H1 (cell line): ENCODE measurements around the gene CDIPT. TPM values are rescaled to one million over a fixed set of nuclear protein-coding genes. Genes with fewer than 3 reads are reported as not detected.

Experiments used
- CTCF ChIA-PET: fragments of 300-600 bp; sonication (Branson Sonifier 250); formaldehyde crosslinking; loops from one replicate; lab custom pipeline; 2021; ENCODE audit not compliant: partially characterized antibody; lab: Charles Lee
- POLR2A ChIA-PET: fragments of 300-600 bp; sonication (Branson Sonifier 250); formaldehyde crosslinking; loops from one replicate; lab custom pipeline; 2021; ENCODE audit warnings: inconsistent platforms; ENCODE audit not compliant: partially characterized antibody; lab: Charles Lee
- DNase-seq, 2 experiments: peaks; one replicate each; pipeline versions ENCODE4 v3.0.0 to v3.0.0-alpha.2; 2010 to 2022; ENCODE audit warnings: low spot score in 2 of 2, low read depth in 1 of 2, mixed read lengths in 1 of 2
- FAIRE-seq: peaks from 2 replicates; lab custom pipeline; 2011; peaks lifted over from hg19 to GRCh38; lab: Jason Lieb, UNC
- H2AFZ ChIP-seq: 2 replicates; pipeline ENCODE4 v1.8.1; 2012; ENCODE audit warnings: low read length, inconsistent platforms
- H2AK5ac ChIP-seq: 2 replicates; pipeline ENCODE4 v1.6.1; 2013; ENCODE audit warnings: low read depth, low read length
- H2BK120ac ChIP-seq: replicated peaks from 2 replicates; pipeline ENCODE3; 2013; ENCODE audit warnings: low read depth, low read length, inconsistent platforms
- H2BK12ac ChIP-seq: 2 replicates; pipeline ENCODE4 v1.6.1; 2013; ENCODE audit warnings: low read depth, low read length
- H2BK15ac ChIP-seq: 2 replicates; pipeline ENCODE4 v1.6.1; 2013; ENCODE audit warnings: low read length
- H2BK20ac ChIP-seq: 2 replicates; pipeline ENCODE4 v1.6.1; 2013; ENCODE audit warnings: low read length
- H2BK5ac ChIP-seq: 2 replicates; pipeline ENCODE4 v1.6.1; 2013; ENCODE audit warnings: low read depth, low read length
- H3K14ac ChIP-seq: 2 replicates; pipeline ENCODE4 v1.6.1; 2013; ENCODE audit warnings: inconsistent platforms; ENCODE audit not compliant: insufficient read length
- H3K18ac ChIP-seq: 2 replicates; pipeline ENCODE4 v1.6.1; 2013; ENCODE audit warnings: low read length; ENCODE audit errors: extremely low read depth
- H3K23ac ChIP-seq: 2 replicates; pipeline ENCODE4 v1.6.1; 2013; ENCODE audit warnings: inconsistent platforms; ENCODE audit not compliant: insufficient read length
- H3K23me2 ChIP-seq: 2 replicates; pipeline ENCODE4 v1.6.1; 2013; ENCODE audit warnings: low read depth, low read length
- H3K27ac ChIP-seq: 2 replicates; pipeline ENCODE4 v1.6.1; 2011; ENCODE audit warnings: low read depth, low read length, inconsistent platforms
- H3K27me3 ChIP-seq, 4 experiments: replicated peaks in 1 of 4; 1 replicate in 1 of 4; 2 replicates in 3 of 4; pipeline versions ENCODE4 v1.6.1 to v1.8.1; 2011 to 2013; ENCODE audit warnings: low read length in 3 of 4, mild to moderate bottlenecking in 3 of 4, inconsistent platforms in 2 of 4, mixed read lengths in 2 of 4, moderate library complexity in 1 of 4; ENCODE audit not compliant: control insufficient read depth in 3 of 4, insufficient read depth in 3 of 4; ENCODE audit errors: extremely low read depth in 1 of 4
- H3K36me3 ChIP-seq, 4 experiments: 2 replicates each; pipeline versions ENCODE4 v1.6.1 to v1.8.1; 2011 to 2013; ENCODE audit warnings: mild to moderate bottlenecking in 4 of 4, low read length in 3 of 4, moderate library complexity in 2 of 4, control low read depth in 1 of 4, inconsistent platforms in 1 of 4; ENCODE audit not compliant: insufficient read depth in 4 of 4, control insufficient read depth in 2 of 4
- H3K4ac ChIP-seq: replicated peaks from 2 replicates; pipeline ENCODE3; 2013; ENCODE audit warnings: low read length, low read depth, mixed read lengths, inconsistent platforms; ENCODE audit not compliant: insufficient read length
- H3K4me1 ChIP-seq, 4 experiments: replicated peaks in 1 of 4; 1 replicate in 1 of 4; 2 replicates in 3 of 4; pipeline versions ENCODE4 v1.6.1 to v1.8.1; 2011 to 2013; ENCODE audit warnings: low read length in 3 of 4, inconsistent platforms in 2 of 4, mixed read lengths in 1 of 4; ENCODE audit not compliant: insufficient read depth in 4 of 4, control insufficient read depth in 3 of 4
- H3K4me2 ChIP-seq, 2 experiments: 2 replicates each; pipeline versions ENCODE4 v1.6.1 to v1.8.1; 2011 to 2013; ENCODE audit warnings: low read depth in 2 of 2, low read length in 2 of 2, control low read depth in 1 of 2, inconsistent platforms in 1 of 2, mild to moderate bottlenecking in 1 of 2; ENCODE audit not compliant: insufficient read depth in 1 of 2
- H3K4me3 ChIP-seq, 4 experiments: fragments of 200-600, 300-600 bp in 1 of 4; sonication (generic), shearing (Covaris generic), sonication (Bioruptor Twin) in 1 of 4; 2 replicates each; pipeline versions ENCODE4 v1.5.1 to v1.8.1; 2011 to 2016; ENCODE audit warnings: low read length in 4 of 4, low read depth in 3 of 4, control low read depth in 2 of 4, inconsistent platforms in 2 of 4, mild to moderate bottlenecking in 2 of 4, mixed read lengths in 1 of 4, moderate library complexity in 1 of 4; ENCODE audit not compliant: insufficient read depth in 2 of 4; ENCODE audit errors: extremely low read depth in 1 of 4
- H3K56ac ChIP-seq: replicated peaks from 2 replicates; pipeline ENCODE3; 2013; ENCODE audit warnings: low read depth, mild to moderate bottlenecking, mixed read lengths, low read length, inconsistent platforms; ENCODE audit not compliant: insufficient read length
- H3K79me1 ChIP-seq: 2 replicates; pipeline ENCODE4 v1.6.1; 2013; ENCODE audit warnings: low read depth, low read length, control low read depth
- H3K79me2 ChIP-seq, 2 experiments: 2 replicates each; pipeline versions ENCODE4 v1.6.1 to v1.8.1; 2012 to 2013; ENCODE audit warnings: low read length in 2 of 2, mild to moderate bottlenecking in 2 of 2, inconsistent platforms in 1 of 2; ENCODE audit not compliant: insufficient read depth in 2 of 2, control insufficient read depth in 1 of 2
- H3K9ac ChIP-seq, 4 experiments: replicated peaks in 1 of 4; 1 replicate in 1 of 4; 2 replicates in 3 of 4; pipeline versions ENCODE4 v1.6.1 to v1.8.1; 2011 to 2013; ENCODE audit warnings: low read depth in 3 of 4, low read length in 3 of 4, control low read depth in 2 of 4, mild to moderate bottlenecking in 2 of 4, moderate library complexity in 2 of 4, inconsistent platforms in 1 of 4; ENCODE audit errors: extremely low read depth in 1 of 4
- H3K9me3 ChIP-seq, 2 experiments: 2 replicates each; pipeline versions ENCODE4 v1.6.1 to v1.8.1; 2012 to 2013; ENCODE audit warnings: mild to moderate bottlenecking in 2 of 2, moderate library complexity in 2 of 2, control low read depth in 1 of 2, inconsistent platforms in 1 of 2, low read depth in 1 of 2, low read length in 1 of 2, mixed read lengths in 1 of 2; ENCODE audit not compliant: insufficient read depth in 2 of 2
- H4K20me1 ChIP-seq, 2 experiments: replicated peaks in 1 of 2; 2 replicates each; pipeline versions ENCODE3 to v1.8.1; 2011 to 2013; ENCODE audit warnings: inconsistent platforms in 2 of 2, low read length in 2 of 2, mild to moderate bottlenecking in 1 of 2; ENCODE audit not compliant: insufficient read depth in 2 of 2, control insufficient read depth in 1 of 2
- H4K5ac ChIP-seq: 2 replicates; pipeline ENCODE4 v1.6.1; 2013; ENCODE audit warnings: low read length, low read depth, mixed read lengths, inconsistent platforms; ENCODE audit not compliant: insufficient read length
- H4K8ac ChIP-seq: 2 replicates; pipeline ENCODE4 v1.8.0; 2013; ENCODE audit warnings: mild to moderate bottlenecking, moderate library complexity, low read length, inconsistent platforms; ENCODE audit not compliant: insufficient read depth; ENCODE audit errors: extremely low read depth
- H4K91ac ChIP-seq: replicated peaks from 2 replicates; pipeline ENCODE3; 2013; ENCODE audit warnings: low read length, mixed read lengths, inconsistent platforms; ENCODE audit not compliant: insufficient read length
- CBX5 ChIP-seq: fragments of 300-800, 300-1000 bp; sonication (generic); IDR thresholded peaks from 2 replicates; pipeline ENCODE4 v1.7.1; 2016; ENCODE audit warnings: antibody characterized with exemption, low read length, low read depth
- CTBP2 ChIP-seq: IDR thresholded peaks from 2 replicates; pipeline ENCODE4 v1.7.0; 2011; ENCODE audit warnings: borderline replicate concordance, mild to moderate bottlenecking, moderate library complexity, mixed read lengths, low read length; ENCODE audit not compliant: insufficient read depth, insufficient read length
- E2F6 ChIP-seq: IDR thresholded peaks from 2 replicates; pipeline ENCODE4 v1.6.1; 2012; ENCODE audit warnings: inconsistent platforms
- KDM4A ChIP-seq: IDR thresholded peaks from one replicate; pipeline ENCODE4 v1.7.1; 2012; ENCODE audit warnings: low read depth, mild to moderate bottlenecking, moderate library complexity, low read length, inconsistent platforms; ENCODE audit not compliant: severe bottlenecking
- PHF8 ChIP-seq: fragments of 200-600 bp; sonication (generic); conservative IDR thresholded peaks from 2 replicates; pipeline ENCODE4 v1.7.1; 2012; ENCODE audit warnings: low read depth, mild to moderate bottlenecking, inconsistent platforms, low read length, moderate library complexity
- RFX5 ChIP-seq: IDR thresholded peaks from 2 replicates; pipeline ENCODE4 v1.6.1; 2011; ENCODE audit warnings: low read depth, low read length, improper control_type of control experiment, borderline replicate concordance
- SAP30 ChIP-seq: fragments of 300-600 bp; sonication (generic); IDR thresholded peaks from 2 replicates; pipeline ENCODE4 v1.7.1; 2012; ENCODE audit warnings: low read length, moderate library complexity, mild to moderate bottlenecking, inconsistent platforms; ENCODE audit not compliant: insufficient read depth, insufficient replicate concordance
- TEAD4 ChIP-seq: IDR thresholded peaks from 2 replicates; pipeline ENCODE4 v1.6.1; 2012; ENCODE audit warnings: low read depth, low read length, inconsistent platforms, mixed read lengths
- ZNF274 ChIP-seq: IDR thresholded peaks from 2 replicates; pipeline ENCODE4 v1.7.0; 2012; ENCODE audit warnings: low read length, borderline replicate concordance; ENCODE audit errors: extremely low read depth
- WGBS, 2 experiments: shearing (Covaris generic) in 1 of 2; methylation state at CpG; one replicate each; pipeline versions ENCODE4 v1.1.6 to v1.1.7; 2013 to 2015; ENCODE audit warnings: low lambda C conversion rate in 2 of 2, mixed read lengths in 2 of 2, inconsistent platforms in 1 of 2, low coverage in 1 of 2, missing lambda C conversion rate in 1 of 2; ENCODE audit not compliant: insufficient replicate concordance in 2 of 2, insufficient coverage in 1 of 2, insufficient read length in 1 of 2; ENCODE audit errors: extremely low coverage in 1 of 2, missing lambda C conversion rate in 1 of 2; 5-methylcytosine and 5-hydroxymethylcytosine counted together
- polyA plus RNA-seq, 7 experiments: library from polyadenylated mRNA; depleted of rRNA in 3 of 7; stranded (reverse) in 5 of 7; unstranded in 2 of 7; fragments of >200 nt in 5 of 7; fragments of 200-250 nt in 2 of 7; gene quantifications; 1 replicate in 5 of 7; 2 replicates in 1 of 7; 4 replicates in 1 of 7; pipeline versions ENCODE4 v1.2.1 to v1.2.3, GENCODE V29; 2011 to 2013; ENCODE audit warnings: missing spikeins in 2 of 7, mixed read lengths in 2 of 7
- total RNA-seq: library from RNA; stranded (reverse); fragmentation: NEBNext Ultra II Directional; extraction: Animal tissue kit (Norgen Biotek cat#: 25700); gene quantifications from 2 replicates; pipeline ENCODE4 v1.2.1, GENCODE V29; 2021

CDIPT gene
- total and polyA plus RNA-seq, 2 of the 8 experiments (the other 6 are each of a cell fraction or from before 2014, with no cell fraction given): 69.2 to 140 TPM

- Histone ChIP-seq H3K18ac (peak overlapping the region; percentile 83), H3K4me1 (peaks cover 0 to 47% (median 36%) of the 10 kb centered on the region in 4 experiments; a peak in 6 of 7 replicates), H2BK12ac (peak overlapping the region; percentile 92; the same call in 1 of the 2 replicates), H3K23ac (no peak overlapping the region), H3K4me3 (peak overlapping the region; percentile 59 to 91 (median 83)), H3K9ac (peak overlapping the region in 3 of 4 experiments; percentile 2 to 23 (median 18); a peak in 3 of 7 replicates), H2AFZ (no peak overlapping the region), H4K20me1 (peaks cover 6 to 10% of the 10 kb centered on the region in 2 experiments), H3K23me2 (peaks cover 27% of the 10 kb centered on the region), H2BK20ac (no peak overlapping the region), H2AK5ac (peak overlapping the region; percentile 40; the same call in 1 of the 2 replicates), H3K4me2 (peak overlapping the region; percentile 91 to 92), H3K79me1 (no peaks in the 10 kb centered on the region; the same call in none of the 2 replicates), H3K14ac (no peak overlapping the region), H2BK120ac (no peak overlapping the region), H3K4ac (peak overlapping the region; percentile 92), H3K79me2 (peaks cover 0 to 29% of the 10 kb centered on the region in 2 experiments; a peak in 2 of 4 replicates), H3K9me3 (no peaks in the 10 kb centered on the region), H2BK5ac (peak overlapping the region; percentile 89), H3K27ac (0 out of 2 replicates have a peak overlapping the region, but pooled peaks have one; percentile 17), H3K36me3 (peaks cover 7 to 26% (median 13%) of the 10 kb centered on the region in 4 experiments), H3K27me3 (no peaks in the 10 kb centered on the region), H4K91ac (peak overlapping the region; percentile 79), H2BK15ac (peak overlapping the region; percentile 82), H3K56ac (no peak overlapping the region), H4K8ac (no peak overlapping the region), H4K5ac (no peak overlapping the region)
- no peak for FAIRE-seq
- no peak for DNase-seq
- 56% methylated on average over 22 of the region's 24 CpGs; no CpG with 5 or more reads in 1 of the 2 experiments for WGBS, 2 experiments
- ChIA-PET POLR2A (interaction anchor here (0.7 to 16.6 kb wide), 12 partner anchors 11 to 218 kb away, joined by 3 to 167 read pairs (median 4); partner anchors contain the start of genes CDIPT, HIRIP3 and TLCD3B), CTCF (interaction anchor here (0.7 to 17.5 kb wide), 8 partner anchors 24 to 241 kb away, joined by 3 to 212 read pairs (median 4); no protein-coding TSS in a partner anchor)
- TF ChIP-seq ZNF274: no peak
- TF ChIP-seq KDM4A: no peak
- no peak for TF ChIP-seq TEAD4
- TF ChIP-seq RFX5: no peak
- TF ChIP-seq SAP30: peak; percentile 18
- TF ChIP-seq E2F6: peak; percentile 53
- TF ChIP-seq PHF8: no peak
- no peak for TF ChIP-seq CBX5
- TF ChIP-seq CTBP2: no peak
Measured at GRCh38 chr16:29813644-29814562, 49.1 kb downstream of the CDIPT start.
